Stimulated activated naive CD4-positive, alpha-beta T cell (primary cell): ENCODE measurements around the gene ITGA2B.
A peak's percentile ranks its signal among the peaks of the same experiment; 100 is the strongest.
"Not testable (repeated sequence)": the region's sequence is repeated elsewhere in the genome, so short reads cannot be mapped to it uniquely, and the experiment has no call there.

ENCODE experiments used
- DNase-seq, 6 experiments: peaks; one replicate each; lab custom pipeline; 2025; lab: John Stamatoyannopoulos, UW

Gene ITGA2B

DNA sequence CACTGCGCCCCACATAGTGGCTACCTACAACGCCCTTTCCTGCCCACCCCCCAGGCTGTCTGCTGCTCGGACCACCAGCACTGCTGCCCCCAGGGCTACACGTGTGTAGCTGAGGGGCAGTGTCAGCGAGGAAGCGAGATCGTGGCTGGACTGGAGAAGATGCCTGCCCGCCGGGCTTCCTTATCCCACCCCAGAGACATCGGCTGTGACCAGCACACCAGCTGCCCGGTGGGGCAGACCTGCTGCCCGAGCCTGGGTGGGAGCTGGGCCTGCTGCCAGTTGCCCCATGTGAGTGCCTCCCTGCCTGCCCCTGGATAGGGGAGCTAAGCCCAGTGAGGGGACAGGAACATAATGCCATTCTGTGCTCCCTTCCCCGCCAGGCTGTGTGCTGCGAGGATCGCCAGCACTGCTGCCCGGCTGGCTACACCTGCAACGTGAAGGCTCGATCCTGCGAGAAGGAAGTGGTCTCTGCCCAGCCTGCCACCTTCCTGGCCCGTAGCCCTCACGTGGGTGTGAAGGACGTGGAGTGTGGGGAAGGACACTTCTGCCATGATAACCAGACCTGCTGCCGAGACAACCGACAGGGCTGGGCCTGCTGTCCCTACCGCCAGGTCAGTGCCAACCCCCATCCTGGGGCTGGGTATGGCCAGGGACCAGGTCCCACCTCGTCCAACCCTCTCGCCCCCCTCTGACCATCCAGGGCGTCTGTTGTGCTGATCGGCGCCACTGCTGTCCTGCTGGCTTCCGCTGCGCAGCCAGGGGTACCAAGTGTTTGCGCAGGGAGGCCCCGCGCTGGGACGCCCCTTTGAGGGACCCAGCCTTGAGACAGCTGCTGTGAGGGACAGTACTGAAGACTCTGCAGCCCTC lies 37.3 kb downstream of the ITGA2B start:
- no peak for DNase-seq

DNA sequence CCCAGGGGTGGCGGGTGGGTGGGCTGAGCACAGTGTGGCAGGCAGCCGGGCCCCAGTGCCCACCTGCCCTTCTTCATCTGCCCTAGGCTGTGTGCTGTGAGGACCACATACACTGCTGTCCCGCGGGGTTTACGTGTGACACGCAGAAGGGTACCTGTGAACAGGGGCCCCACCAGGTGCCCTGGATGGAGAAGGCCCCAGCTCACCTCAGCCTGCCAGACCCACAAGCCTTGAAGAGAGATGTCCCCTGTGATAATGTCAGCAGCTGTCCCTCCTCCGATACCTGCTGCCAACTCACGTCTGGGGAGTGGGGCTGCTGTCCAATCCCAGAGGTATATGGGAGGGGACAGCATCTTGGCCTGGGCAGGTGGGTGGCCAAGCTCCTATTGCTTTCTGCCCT lies 38.0 kb downstream of the ITGA2B start:
- no peak for DNase-seq

DNA sequence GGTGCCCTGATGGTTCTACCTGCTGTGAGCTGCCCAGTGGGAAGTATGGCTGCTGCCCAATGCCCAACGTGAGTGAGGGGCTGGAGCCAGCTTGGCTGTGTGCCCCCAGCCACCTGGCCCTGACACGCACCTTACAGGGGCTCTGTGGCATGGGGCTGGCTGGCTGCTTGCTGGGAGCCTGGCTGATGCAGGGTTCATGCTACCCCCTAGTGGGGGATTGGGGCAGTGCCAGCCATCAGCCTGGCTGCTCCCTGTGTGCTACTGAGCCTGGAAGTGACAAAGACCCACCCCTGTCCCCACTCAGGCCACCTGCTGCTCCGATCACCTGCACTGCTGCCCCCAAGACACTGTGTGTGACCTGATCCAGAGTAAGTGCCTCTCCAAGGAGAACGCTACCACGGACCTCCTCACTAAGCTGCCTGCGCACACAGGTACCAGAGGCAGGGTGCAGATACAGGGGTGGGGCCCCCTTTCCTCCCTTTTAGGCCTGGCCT lies 38.7 kb downstream of the ITGA2B start:
- peak; percentile 34 to 71 (median 55) for DNase-seq

DNA sequence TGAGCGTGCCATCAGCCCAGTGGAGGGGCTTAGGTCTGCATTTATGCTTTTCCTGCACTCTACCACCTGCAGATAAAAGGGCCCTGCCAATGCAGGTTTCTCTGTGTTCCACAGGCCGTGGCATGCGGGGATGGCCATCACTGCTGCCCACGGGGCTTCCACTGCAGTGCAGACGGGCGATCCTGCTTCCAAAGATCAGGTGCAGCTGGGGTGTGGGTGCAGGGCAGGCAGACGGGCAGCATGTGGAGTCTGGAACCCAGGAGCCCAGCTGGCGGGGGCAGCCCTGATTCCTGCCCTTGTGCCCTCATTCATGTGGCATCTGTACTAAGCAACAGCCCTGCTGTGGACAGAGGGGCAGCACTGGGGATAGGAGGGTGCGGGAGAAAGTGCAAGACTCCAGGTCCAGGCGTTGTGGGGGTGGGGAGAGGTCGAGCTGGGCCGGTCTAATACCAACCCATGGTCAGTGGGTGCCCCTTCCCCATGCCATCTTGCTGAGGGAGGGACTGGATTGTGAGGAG lies 39.8 kb downstream of the ITGA2B start:
- no peak for DNase-seq

DNA sequence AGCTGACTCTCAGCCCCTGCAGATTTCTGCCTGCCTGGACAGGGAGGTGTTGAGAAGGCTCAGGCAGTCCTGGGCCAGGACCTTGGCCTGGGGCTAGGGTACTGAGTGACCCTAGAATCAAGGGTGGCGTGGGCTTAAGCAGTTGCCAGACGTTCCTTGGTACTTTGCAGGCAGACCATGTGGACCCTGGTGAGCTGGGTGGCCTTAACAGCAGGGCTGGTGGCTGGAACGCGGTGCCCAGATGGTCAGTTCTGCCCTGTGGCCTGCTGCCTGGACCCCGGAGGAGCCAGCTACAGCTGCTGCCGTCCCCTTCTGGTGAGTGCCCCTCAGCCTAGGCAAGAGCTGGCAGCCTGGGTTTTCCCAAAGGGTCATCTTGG lies 40.5 kb downstream of the ITGA2B start:
- no peak for DNase-seq

DNA sequence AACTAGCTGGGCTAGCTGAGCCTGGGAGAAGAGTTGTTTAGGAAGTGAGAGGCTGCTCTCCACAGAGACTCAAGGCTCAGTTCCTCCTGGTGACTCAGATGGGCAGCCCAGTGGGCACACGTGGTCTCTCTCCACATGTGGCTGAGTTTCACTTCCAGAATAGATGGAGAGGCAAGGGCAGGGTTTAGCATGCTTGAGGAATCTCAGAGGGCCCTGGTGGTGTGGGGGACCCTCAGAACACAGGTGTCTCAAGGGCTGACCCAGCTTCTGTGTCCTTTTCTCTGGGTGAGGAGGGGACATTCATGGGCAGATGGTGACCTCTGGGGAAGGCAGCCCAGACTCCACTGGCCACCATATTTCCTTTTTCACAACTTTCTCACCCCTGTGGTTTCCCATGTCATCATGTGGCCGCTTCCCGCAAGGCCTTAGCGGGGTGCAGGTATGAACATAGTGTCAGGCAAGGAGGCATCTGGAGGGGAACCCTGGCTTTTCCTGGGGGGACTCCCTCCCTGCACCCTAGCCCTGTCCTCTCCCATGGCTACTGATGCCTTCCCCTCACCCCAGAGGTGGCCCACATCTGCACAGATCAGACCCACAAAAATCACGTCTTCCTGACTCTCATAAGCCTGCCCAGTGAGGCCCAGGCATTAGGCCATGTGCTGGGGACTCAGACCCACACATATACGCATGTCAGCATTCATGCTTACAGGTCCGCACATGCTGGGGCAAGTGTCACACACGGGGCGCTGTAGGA lies 41.0 kb downstream of the ITGA2B start:
- no peak for DNase-seq

DNA sequence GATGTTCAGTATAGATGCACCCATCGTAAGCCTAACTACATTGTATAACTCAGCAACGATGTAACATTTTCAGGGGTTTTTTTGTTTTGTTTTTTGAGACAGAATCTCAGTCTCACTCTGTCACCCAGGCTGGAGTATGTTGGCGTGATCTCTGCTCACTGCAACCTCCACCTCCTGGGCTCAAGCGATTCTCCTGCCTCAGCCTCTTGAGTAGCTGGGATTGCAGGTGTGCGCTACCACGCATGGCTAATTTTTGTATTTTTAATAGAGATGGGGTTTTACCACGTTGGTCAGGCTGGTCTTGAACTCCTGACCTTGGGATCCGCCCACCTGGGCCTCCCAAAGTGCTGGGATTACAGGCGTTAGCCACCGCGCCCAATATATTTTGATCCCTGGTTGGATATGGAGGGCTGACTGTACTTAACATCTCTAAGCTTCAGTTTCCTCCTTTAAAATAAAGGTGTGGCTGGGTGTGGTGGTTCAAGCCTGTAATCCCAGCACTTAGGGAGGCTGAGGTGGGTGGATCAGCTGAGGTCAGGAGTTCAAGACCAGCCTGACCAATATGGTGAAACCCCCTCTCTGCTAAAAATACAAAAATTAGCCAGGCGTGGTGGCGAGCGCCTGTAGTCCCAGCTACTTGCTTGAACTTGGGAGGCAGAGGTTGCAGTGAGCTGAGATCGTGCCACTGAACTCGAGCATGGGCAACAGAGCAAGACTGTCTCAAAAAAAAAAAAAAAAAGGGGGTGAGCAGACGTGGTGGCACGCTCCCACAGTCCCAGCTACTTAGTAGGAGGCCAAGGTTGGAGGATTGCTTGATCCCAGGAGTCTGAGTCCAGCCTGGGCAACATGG lies 42.0 kb downstream of the ITGA2B start:
- DNase-seq: not testable (repeated sequence)

DNA sequence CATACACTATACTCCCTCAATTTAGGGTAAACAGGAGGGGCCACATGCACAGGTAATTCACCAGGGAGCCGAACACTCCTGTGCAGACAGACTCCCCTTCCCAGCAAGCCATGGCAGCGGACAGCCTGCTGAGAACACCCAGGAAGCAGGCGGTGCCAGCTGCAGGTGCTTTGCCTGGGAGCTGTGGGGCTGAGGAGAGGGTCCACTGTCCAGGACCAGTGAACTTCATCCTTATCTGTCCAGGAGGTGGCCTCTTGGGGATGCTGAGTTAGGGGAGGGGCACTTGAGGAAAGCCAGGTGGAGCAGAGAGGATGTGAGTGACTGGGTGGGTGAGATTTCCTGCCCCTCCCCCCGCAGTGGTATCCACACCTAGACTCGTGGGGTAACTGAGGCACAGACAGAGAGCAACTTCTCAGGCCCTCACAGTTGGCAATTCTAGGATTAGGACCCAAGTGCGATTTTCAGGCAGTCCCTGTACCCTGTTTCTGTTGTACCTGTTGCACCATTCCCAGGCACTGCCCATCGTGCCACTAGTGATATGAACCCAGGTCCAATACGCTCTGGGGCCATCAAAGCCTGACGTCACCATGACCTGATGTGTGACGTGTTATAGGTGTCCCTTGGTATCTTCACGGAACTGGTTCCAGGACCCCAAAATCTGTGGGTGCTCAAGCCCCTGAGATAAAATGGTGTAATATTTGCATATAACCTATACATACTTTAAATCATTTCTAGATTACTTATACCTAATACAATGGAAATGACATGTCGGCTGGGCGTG lies 43.2 kb downstream of the ITGA2B start:
- peak in 1 of 6 experiments; percentile 27 for DNase-seq

DNA sequence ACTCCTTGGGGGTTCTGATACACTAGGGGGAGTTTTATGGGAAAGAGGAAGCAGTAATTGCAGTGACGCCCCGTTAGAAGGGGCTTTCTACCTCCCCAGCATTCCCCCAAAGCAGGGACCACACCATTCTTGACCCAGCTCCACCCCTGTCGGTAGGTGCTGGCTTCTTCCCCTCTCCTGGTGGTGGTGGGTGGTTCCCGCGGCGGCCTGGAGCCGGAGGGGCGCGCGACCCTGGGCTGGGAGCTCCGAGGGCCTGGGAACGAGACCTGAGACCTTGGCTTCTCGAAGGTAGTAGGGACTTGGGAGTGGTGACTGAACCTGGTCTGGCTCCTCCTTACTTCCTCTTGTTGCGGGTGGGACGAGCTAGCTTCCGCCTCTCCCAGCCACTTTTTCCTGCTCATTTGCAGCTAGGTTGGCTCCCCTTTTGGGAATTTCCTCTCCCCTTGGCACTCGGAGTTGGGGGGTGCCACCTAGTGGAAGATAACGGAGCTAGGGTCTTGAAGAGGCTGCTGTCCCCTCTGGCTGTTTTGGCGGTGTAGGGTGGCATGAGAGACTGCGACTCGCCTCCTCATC lies 43.9 kb downstream of the ITGA2B start:
- peak in 5 of 6 experiments; percentile 11 to 66 (median 38) for DNase-seq

DNA sequence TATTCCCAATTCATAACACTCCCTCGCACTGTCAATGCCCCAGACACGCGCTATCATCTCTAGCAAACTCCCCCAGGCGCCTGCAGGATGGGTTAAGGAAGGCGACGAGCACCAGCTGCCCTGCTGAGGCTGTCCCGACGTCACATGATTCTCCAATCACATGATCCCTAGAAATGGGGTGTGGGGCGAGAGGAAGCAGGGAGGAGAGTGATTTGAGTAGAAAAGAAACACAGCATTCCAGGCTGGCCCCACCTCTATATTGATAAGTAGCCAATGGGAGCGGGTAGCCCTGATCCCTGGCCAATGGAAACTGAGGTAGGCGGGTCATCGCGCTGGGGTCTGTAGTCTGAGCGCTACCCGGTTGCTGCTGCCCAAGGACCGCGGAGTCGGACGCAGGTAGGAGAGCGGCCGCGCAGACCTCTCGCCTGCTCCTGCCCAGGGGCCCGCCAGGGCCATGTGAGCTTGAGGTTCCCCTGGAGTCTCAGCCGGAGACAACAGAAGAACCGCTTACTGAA lies 44.5 kb downstream of the ITGA2B start, which contains the start of gene GRN:
Gene GRN (plus strand): TSS at position 364 of the 515 bp plus-strand sequence. CDS start 3,863 bp downstream, outside the sequence.
- peak; percentile 64 to 86 (median 80) for DNase-seq

DNA sequence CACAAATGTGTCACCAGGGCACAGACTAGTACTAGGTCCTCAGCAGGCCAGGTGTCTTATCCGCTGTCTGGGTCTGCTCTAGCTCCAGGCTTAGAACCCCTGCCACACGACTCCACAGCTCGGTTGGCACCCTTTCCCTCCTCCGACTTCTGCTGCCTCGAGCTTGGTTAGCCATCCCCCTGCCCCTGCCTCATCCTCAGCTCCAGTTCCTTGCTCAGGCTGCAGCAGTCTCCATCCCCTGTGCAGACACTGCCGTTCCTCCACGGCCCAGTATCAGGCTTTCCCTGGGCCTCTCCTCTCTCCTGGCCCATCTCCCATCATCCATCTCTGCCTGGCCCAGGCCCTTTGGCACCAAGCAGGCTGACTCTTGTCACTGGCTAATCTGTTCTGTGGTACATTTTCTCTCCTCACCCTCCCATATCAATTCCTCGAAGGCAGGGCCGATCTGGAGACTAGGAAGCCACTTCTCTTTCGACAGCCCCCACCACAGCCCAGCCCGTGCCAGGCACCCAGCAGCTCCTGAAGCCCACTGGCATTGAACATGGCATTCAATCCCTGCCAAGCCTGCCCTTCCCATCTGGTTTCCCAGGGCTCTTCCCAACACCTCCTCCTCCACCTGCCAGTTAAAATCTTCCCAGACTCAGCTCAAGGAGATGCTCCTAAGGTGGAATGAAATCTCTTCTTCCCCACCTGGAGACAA lies 45.8 kb downstream of the ITGA2B start:
- DNase-seq: no peak

DNA sequence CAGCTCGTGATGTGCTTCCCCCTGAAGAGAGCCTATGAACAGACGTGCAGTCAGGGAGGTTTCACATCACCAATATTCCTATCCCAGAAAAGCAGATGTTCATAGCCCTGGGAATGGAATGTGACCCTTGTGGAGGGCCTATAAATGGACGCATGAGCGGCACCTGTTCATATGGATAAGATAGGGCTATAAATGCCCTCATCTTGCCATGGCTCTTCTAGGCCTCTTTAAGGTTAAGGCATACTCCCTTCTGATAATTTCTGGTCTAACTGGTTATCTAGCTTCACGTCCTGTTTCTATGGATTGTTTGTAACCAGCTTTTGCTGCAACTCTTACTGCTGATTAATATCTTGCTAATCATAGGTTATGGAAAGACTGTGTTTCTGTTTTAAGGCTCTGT lies 48.9 kb downstream of the ITGA2B start:
- DNase-seq: not testable (repeated sequence)

DNA sequence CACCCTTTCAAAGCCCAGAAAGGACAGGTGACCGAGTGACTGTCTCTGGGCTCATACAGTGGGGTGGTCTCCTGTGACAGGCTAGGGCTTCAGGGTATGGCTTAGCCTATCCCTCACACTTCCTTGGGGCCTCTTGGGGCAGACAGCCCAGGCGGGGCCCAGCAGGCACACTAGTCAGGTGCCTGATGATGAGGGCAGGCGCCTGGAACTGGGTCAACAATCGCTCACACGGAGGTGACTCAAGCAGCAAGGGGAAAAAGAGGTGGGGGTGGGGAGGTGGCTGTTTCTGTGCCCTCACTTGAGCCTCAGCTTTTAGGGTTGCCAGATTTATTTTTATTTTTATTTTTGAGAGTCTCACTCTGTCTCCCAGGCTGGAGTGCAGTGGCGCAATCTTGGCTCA lies 50.7 kb downstream of the ITGA2B start:
- no peak for DNase-seq

DNA sequence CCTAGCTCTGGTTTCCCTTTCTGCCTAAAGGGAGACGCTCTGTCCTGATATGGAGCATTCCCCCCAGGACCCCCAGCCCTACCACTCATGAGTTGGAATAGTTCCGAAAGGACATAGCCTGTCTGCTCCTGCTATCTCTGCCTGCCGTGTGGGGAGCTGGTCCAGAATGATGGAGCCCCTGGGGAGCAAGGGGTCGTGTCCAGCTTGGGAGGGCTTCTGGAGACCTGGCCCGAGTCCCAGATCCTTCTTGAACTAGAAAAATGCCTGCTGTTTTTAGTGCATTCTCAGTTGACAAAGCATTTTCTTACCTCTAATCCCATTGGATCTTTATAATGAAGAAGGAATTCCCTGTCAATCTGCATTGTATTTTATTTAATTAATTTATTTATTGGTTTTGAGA lies 53.5 kb downstream of the ITGA2B start:
- DNase-seq: no peak

DNA sequence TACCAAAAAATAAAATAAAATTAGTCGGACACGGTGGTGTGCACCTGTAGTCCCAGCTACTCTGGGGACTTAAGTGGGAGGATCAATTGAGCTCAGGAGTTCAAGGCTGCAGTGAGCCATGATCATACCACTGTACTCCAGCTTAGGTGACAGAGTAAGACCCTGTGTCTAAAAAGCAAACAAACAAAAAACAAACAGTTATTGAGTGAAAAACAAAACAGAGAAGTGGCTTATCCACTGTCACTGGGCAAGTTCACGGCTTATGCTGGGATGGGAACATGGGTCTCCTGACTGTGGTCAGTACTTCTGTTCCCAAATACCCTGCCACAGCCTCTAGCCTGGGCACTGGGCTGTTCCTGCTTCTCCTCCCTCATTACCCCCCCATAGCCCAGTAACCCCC lies 53.9 kb downstream of the ITGA2B start:
- DNase-seq: no peak

DNA sequence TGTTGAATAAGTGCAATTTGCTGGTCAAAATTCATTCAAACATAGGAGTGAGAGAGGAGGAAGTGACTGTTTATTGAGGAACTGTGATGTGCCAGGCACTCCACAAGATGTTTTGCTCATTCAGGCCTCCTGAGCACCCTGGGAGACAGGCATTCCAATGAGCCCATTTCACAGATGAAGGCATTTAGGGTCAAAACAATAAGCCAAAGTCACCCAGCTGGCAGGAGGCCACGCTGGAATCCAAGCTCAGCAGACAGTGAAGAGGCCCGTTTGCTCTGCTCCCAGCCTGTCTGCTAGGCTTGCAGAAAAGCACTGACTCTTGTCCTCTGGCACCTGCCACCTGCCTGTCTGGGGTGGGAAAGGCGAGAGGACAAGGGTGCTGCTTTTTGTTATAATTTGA lies 54.7 kb downstream of the ITGA2B start:
- no peak for DNase-seq

DNA sequence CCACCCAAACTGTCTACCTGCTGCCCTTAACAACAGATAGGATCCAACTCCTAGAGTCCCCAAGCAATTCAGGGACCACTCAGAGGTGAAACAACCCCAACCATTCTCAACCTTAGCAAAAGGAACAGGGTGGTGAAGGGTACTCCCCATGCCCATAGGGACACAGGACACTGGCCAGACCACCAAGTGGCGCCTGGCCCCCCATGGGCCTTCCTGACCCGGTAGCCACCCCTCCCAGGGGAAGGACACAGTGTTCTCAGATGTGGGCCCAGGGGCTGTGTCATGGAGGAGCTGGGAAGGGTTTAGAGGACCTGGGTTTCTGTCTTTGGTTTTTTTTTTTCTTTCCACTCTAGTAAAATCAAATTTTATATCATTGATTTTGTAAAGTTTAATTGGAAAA lies 55.1 kb downstream of the ITGA2B start:
- DNase-seq: no peak

DNA sequence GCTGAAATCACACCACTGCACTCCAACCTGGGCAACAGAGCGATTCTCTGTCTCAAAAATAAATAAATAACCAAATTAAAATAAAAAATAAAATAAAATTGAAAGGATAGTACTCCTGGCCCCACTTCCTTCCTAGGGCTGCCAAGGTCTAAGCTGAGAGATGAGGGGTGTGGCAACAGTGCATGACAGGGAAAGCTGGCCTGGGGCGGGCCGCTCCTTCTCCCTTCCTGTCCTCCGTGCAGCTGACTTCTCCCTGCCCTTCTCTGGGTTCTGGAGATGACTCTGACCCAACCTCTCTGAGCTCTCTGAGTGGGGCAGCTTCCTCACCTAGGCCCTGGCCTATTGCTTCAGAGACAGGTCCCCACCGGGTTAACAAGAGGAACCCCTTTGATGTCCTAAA lies 56.1 kb downstream of the ITGA2B start:
- no peak for DNase-seq

DNA sequence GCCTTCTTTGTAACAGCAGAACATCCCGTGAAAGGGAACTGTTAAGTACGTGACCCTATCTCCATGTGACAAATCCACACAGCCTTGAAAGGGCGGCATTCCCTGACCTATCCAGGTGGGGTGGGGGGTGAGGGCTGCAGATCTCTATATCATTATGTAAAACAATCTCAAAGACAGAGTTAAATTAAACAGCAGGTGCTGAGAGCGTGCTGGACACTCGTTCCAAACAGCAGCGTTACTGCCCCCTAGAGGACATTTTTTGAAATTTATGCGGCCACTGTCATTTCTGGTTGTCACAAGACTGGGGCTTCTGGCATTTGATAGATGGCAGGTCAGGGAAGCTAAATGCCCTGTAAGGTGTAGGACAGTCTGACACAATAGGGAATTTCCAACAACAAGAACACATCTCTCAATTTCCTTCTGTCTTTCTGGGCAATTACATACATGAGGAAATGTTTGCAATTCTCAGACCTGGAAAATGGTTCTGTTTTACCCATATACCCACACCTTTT lies 58.1 kb downstream of the ITGA2B start:
- DNase-seq: peak; percentile 44 to 85 (median 56)
